ENCODE data around the gene ARHGAP29. TPM values are rescaled to one million over a fixed set of nuclear protein-coding genes. Genes with fewer than 3 reads are reported as not detected.

The ARHGAP29 gene
- total RNA-seq: 100 to 1,000 TPM in 1 of 8 experiments, 10 to 100 TPM in 1, 1 to 10 TPM in 5, under 1 TPM in 1; 0.52 to 121 (median 3.3) TPM

DNA sequence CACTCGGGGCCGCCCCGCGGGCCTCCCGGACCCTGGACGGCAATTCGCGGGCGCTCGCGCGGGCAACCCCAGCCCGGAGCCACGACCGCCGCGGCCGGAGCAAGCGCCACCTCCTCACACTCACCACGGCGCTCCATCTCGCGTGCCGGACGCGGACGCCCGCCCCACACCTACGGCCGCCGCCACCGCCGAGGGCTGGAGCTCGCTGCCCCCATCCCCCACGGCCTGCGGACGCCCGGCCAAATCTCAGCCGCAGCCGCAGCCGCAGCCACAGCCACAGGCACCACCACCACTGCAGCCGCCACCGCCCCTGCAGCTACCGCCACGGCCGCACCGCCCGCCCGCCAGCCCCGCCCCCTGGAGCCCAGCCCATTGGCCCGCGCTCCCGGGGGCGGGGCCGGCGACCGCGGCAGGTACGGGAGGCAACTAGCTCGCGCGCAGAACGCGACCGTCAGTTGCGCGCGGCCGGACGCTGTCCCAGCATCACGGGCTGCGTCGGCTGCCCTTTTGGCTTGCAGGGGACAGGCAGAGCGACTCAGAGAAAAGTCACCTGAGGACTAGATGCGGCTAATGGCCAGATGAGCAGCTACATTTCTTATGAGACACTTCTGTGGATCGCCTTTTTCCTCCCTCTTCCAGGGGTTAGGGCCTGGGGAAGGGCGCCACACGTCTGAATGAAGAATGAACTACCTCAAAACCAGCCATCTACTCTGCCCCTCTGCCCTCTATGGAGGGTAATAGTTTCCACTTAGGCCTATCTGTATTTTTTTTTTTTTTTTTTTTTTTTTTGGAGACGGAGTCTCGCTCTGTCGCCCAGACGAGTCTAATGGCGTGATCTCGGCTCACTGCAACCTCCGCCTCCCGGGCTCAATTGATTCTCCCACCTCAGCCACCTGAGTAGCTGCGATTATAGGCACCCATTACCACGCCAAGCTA is at the start of gene ARHGAP29:
Gene ARHGAP29, minus strand, starts transcription at position 294 of the 936 bp plus-strand sequence. CDS start 5,973 bp downstream, outside the sequence.
- in situ Hi-C loops (cut with MboI; ENCODE audit: low pct_unique_long_range_greater_than_20kb in 2 of 9, low sequenced_read_pairs in 9 of 9, unreplicated experiment in 9 of 9): loop anchor here in 4 of 9 experiments (25.0 kb wide), 1 partner anchor 175 kb away; no protein-coding TSS in a partner anchor
- peak within 1 kb of the TSS; percentile 57 to 77 (median 68) for H3K4me3 ChIP-seq
- no peak within 1 kb of the TSS for H3K27ac ChIP-seq
- peaks cover 3 to 7% of the 10 kb centered on the region in 2 donors for H3K4me1 ChIP-seq (replicated peaks in 1 of 2)
- WGBS, 10 experiments: 2 to 80% (median 30%) methylated on average over 2 to 26 of the region's 88 CpGs; no CpG with 5 or more reads in 2 of the 10 experiments
- peak; percentile 87 to 98 (median 96) for ATAC-seq (replicated peaks in 6 of 8)

DNA sequence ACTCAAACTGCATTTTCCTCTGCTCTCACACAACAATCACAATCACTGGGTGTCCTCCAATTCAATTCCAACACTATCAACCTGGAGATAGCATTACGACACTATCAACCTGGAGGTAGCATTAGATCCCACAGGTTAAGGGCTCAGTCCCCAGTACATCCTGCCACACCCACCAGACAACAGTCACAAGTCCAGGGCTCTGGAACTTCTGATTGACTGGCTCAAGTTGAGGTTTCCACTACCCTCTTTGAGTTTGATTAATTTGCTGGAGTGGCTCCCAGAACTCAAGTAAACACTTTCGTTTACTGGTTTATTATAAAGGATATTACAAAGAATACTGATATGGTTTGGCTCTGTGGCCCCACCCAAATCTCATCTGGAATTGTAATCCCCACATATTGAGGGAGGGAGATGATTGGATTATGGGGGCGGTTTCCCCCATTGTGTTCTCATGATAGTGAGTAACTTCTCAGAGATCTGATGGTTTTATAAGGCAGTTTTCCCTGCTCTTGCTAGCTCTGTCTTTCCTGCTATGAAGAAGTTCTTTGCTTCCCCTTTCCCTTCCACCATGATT is 49.6 kb upstream of the ARHGAP29 start:
- in situ Hi-C loops (cut with MboI; ENCODE audit: low pct_unique_long_range_greater_than_20kb in 2 of 9, low sequenced_read_pairs in 9 of 9, unreplicated experiment in 9 of 9): no loop called here
- Histone ChIP-seq H3K4me1 (replicated peaks in 1 of 2) (no peaks in the 10 kb centered on the region), H3K27ac (no peak overlapping the region), H3K4me3 (no peak overlapping the region)
- ATAC-seq (replicated peaks in 6 of 8): no peak
- WGBS, 10 experiments: 58 to 100% (median 92%) methylated on average over 1 to 3 of the region's 3 CpGs; no CpG with 5 or more reads in 2 of the 10 experiments

- H3K4me3 ChIP-seq: no peak overlapping the region
- no peak overlapping the region for H3K27ac ChIP-seq
- 50 to 94% (median 81%) methylated on average over 3 to 4 of the region's 4 CpGs; no CpG with 5 or more reads in 1 of the 10 experiments for WGBS, 10 experiments
- ATAC-seq (replicated peaks in 6 of 8): no peak
- H3K4me1 ChIP-seq (replicated peaks in 1 of 2): no peaks in the 10 kb centered on the region
- in situ Hi-C loops (cut with MboI; ENCODE audit: low pct_unique_long_range_greater_than_20kb in 2 of 9, low sequenced_read_pairs in 9 of 9, unreplicated experiment in 9 of 9): no loop called here
Observed at GRCh38 chr1:94285031-94285654, 47.8 kb upstream of the ARHGAP29 start.

- no peak overlapping the region for H3K27ac ChIP-seq
- no peak for ATAC-seq (replicated peaks in 6 of 8)
- 40 to 100% (median 72%) methylated on average over 1 to 2 of the region's 2 CpGs for WGBS, 10 experiments
- in situ Hi-C loops (cut with MboI; ENCODE audit: low pct_unique_long_range_greater_than_20kb in 2 of 9, low sequenced_read_pairs in 9 of 9, unreplicated experiment in 9 of 9): no loop called here
- H3K4me1 ChIP-seq (replicated peaks in 1 of 2): no peaks in the 10 kb centered on the region
- no peak overlapping the region for H3K4me3 ChIP-seq
Observed at GRCh38 chr1:94284476-94284875, 47.1 kb upstream of the ARHGAP29 start.

DNA sequence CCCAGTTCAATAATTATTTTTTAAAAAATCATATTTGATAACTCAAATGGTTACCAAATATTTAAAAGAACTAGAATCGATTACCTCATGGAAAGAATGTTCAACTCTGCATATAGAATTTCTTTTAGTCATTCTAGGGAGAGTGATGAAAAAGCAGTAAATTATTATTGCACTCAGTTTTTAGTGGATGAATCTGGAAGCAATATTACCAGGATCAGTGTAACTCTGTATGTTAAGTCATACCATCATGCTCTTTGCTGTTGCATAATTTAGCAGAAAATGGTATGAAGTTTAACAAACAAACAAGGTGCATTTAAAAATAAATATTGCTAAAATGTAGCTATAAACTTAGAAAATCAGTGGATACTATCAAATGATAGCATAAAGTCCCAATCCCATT is 46.1 kb upstream of the ARHGAP29 start:
- ATAC-seq (replicated peaks in 6 of 8): no peak
- in situ Hi-C loops (cut with MboI; ENCODE audit: low pct_unique_long_range_greater_than_20kb in 2 of 9, low sequenced_read_pairs in 9 of 9, unreplicated experiment in 9 of 9): no loop called here
- WGBS, 10 experiments: 0 to 100% (median 80%) methylated on average over 1 of the region's 1 CpG; no CpG with 5 or more reads in 1 of the 10 experiments
- no peak overlapping the region for H3K4me3 ChIP-seq
- H3K27ac ChIP-seq: no peak overlapping the region
- no peaks in the 10 kb centered on the region for H3K4me1 ChIP-seq (replicated peaks in 1 of 2)

DNA sequence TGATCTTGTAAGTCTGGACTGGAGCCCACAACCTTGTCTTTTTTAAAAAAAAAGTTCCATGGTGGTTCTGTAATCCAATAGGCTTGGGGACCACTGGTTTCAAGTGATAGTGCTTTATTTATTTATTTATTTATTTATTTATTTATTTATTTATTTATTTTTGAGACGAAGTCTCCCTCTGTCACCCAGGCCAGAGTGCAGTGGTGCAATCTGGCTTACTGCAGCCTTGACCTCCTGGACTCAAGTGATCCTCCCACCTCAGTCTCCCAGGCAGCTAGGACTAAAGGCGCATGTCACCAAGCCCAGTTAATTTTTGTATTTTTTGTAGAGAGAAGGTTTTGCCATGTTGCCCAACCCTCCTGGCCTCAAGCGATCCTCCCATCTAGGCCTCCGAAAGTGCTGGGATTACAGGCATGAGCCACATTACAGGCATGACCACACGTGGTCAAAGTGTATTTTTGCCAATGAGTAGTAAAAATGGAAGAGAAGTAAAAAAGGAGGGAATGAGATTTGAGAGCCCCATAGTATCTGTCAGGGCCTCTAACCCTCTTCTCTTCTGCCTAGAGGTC is 44.8 kb upstream of the ARHGAP29 start:
- Histone ChIP-seq H3K4me1 (replicated peaks in 1 of 2) (no peaks in the 10 kb centered on the region), H3K4me3 (no peak overlapping the region), H3K27ac (no peak overlapping the region)
- WGBS, 10 experiments: 50 to 100% (median 93%) methylated on average over 1 to 5 of the region's 5 CpGs
- in situ Hi-C loops (cut with MboI; ENCODE audit: low pct_unique_long_range_greater_than_20kb in 2 of 9, low sequenced_read_pairs in 9 of 9, unreplicated experiment in 9 of 9): no loop called here
- no peak for ATAC-seq (replicated peaks in 6 of 8)

GRCh38 chr1:94281361-94282142 is 44.2 kb upstream of the ARHGAP29 start:
- no peak for ATAC-seq (replicated peaks in 6 of 8)
- no peak overlapping the region for H3K4me3 ChIP-seq
- no peak overlapping the region for H3K27ac ChIP-seq
- no peaks in the 10 kb centered on the region for H3K4me1 ChIP-seq (replicated peaks in 1 of 2)
- 62 to 100% (median 85%) methylated on average over 2 to 6 of the region's 6 CpGs; no CpG with 5 or more reads in 3 of the 10 experiments for WGBS, 10 experiments
- in situ Hi-C loops (cut with MboI; ENCODE audit: low pct_unique_long_range_greater_than_20kb in 2 of 9, low sequenced_read_pairs in 9 of 9, unreplicated experiment in 9 of 9): no loop called here

DNA sequence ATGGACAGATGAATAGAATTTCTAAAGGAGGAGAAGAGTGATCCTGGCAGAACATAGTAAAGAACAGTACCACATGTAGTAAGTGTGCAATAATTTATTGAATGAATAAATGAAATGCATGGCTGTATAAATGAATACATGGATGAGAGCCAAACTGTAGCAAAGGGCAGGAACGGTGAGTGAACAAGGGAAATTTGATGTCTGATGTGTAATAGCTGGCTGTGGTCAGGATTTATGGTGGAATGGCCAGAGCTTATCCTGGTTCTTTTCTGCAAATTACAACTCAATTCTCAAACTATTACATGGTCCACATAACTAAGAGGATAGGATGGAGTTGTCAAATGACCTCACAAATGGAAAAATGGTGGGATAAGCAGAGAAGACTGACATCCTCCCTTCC is 43.2 kb upstream of the ARHGAP29 start:
- 11 to 100% (median 52%) methylated on average over 1 of the region's 1 CpG; no CpG with 5 or more reads in 2 of the 10 experiments for WGBS, 10 experiments
- no peak for ATAC-seq (replicated peaks in 6 of 8)
- no peak overlapping the region for H3K4me3 ChIP-seq
- H3K27ac ChIP-seq: no peak overlapping the region
- no peaks in the 10 kb centered on the region for H3K4me1 ChIP-seq (replicated peaks in 1 of 2)
- in situ Hi-C loops (cut with MboI; ENCODE audit: low pct_unique_long_range_greater_than_20kb in 2 of 9, low sequenced_read_pairs in 9 of 9, unreplicated experiment in 9 of 9): no loop called here

DNA sequence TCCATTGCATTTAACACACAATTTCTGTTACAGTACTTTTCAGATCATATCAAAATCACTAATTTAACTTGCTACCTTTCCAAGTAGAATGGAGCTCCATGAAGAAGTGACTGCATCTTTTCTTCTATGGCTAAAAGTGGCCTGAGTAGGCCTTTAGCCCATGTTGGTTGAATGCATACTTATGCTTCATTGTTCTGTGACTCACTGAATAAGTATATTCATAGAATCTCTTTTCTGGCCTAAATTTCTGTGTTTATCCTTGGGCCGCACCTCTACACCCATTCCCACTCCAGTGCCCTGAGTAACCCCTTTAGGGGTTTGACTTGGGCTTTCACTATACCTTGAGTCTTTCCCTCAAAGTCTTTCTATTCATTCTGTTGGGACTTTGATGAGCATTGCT is 42.1 kb upstream of the ARHGAP29 start:
- Histone ChIP-seq H3K4me1 (replicated peaks in 1 of 2) (no peaks in the 10 kb centered on the region), H3K4me3 (no peak overlapping the region), H3K27ac (no peak overlapping the region)
- in situ Hi-C loops (cut with MboI; ENCODE audit: low pct_unique_long_range_greater_than_20kb in 2 of 9, low sequenced_read_pairs in 9 of 9, unreplicated experiment in 9 of 9): no loop called here
- WGBS, 10 experiments: 20 to 100% (median 96%) methylated on average over 1 of the region's 1 CpG; no CpG with 5 or more reads in 4 of the 10 experiments
- ATAC-seq (replicated peaks in 6 of 8): peak in 2 of 8 experiments; percentile 59 to 62

GRCh38 chr1:94279038-94279437 is 41.7 kb upstream of the ARHGAP29 start:
- Histone ChIP-seq H3K4me3 (no peak overlapping the region), H3K4me1 (replicated peaks in 1 of 2) (no peaks in the 10 kb centered on the region), H3K27ac (no peak overlapping the region)
- peak in 2 of 8 experiments; percentile 12 to 22 for ATAC-seq (replicated peaks in 6 of 8)
- in situ Hi-C loops (cut with MboI; ENCODE audit: low pct_unique_long_range_greater_than_20kb in 2 of 9, low sequenced_read_pairs in 9 of 9, unreplicated experiment in 9 of 9): no loop called here
- 80 to 100% (median 90%) methylated on average over 1 of the region's 1 CpG; no CpG with 5 or more reads in 3 of the 10 experiments for WGBS, 10 experiments

- in situ Hi-C loops (cut with MboI; ENCODE audit: low pct_unique_long_range_greater_than_20kb in 2 of 9, low sequenced_read_pairs in 9 of 9, unreplicated experiment in 9 of 9): no loop called here
- no peak overlapping the region for H3K4me3 ChIP-seq
- 0 to 89% (median 70%) methylated on average over 1 to 4 of the region's 4 CpGs for WGBS, 10 experiments
- ATAC-seq (replicated peaks in 6 of 8): peak in 3 of 8 experiments; percentile 57 to 69 (median 59)
- H3K4me1 ChIP-seq (replicated peaks in 1 of 2): no peaks in the 10 kb centered on the region
- no peak overlapping the region for H3K27ac ChIP-seq
Observed at GRCh38 chr1:94276988-94277434, 39.6 kb upstream of the ARHGAP29 start.

- WGBS, 10 experiments: 33 to 100% (median 79%) methylated on average over 1 to 2 of the region's 2 CpGs; no CpG with 5 or more reads in 2 of the 10 experiments
- in situ Hi-C loops (cut with MboI; ENCODE audit: low pct_unique_long_range_greater_than_20kb in 2 of 9, low sequenced_read_pairs in 9 of 9, unreplicated experiment in 9 of 9): no loop called here
- Histone ChIP-seq H3K27ac (no peak overlapping the region), H3K4me3 (no peak overlapping the region), H3K4me1 (replicated peaks in 1 of 2) (no peaks in the 10 kb centered on the region)
- peak in 1 of 8 experiments; percentile 75 for ATAC-seq (replicated peaks in 6 of 8)
Observed at GRCh38 chr1:94275083-94275482, 37.7 kb upstream of the ARHGAP29 start.
